SK-N-SH treated with all-trans-retinoic acid at 6 μM for 48 hours (cell line): ENCODE measurements around the gene AMIGO1.

Experiments used
- ATAC-seq: fragments of 200-7000 bp; cut with Tn5 transposase; 3 replicates; pipeline ENCODE4 v1.9.1; 2020; ENCODE audit warnings: mild to moderate bottlenecking, moderate library complexity
- ARNTL ChIP-seq: fragments of 450-650 bp; formaldehyde crosslinking; IDR thresholded peaks from 2 replicates; pipeline ENCODE4 v1.5.0; 2020; ENCODE audit warnings: low read depth, mild to moderate bottlenecking, moderate library complexity, borderline replicate concordance
- CSDC2 ChIP-seq: fragments of 250-450 bp; sonication (Bioruptor Pico); IDR thresholded peaks from 2 replicates; pipeline ENCODE4 v1.5.0; 2020; ENCODE audit warnings: mild to moderate bottlenecking, moderate library complexity
- ESRRG ChIP-seq: fragments of 250-450 bp; sonication (Bioruptor Pico); IDR thresholded peaks from 2 replicates; pipeline ENCODE4 v1.6.1; 2021; ENCODE audit warnings: mild to moderate bottlenecking
- GLIS3 ChIP-seq: fragments of 250-450 bp; sonication (Bioruptor Pico); IDR thresholded peaks from 2 replicates; pipeline ENCODE4 v1.5.0; 2020; ENCODE audit warnings: mild to moderate bottlenecking, moderate library complexity
- ISL1 ChIP-seq: fragments of 250-450 bp; sonication (Bioruptor Pico); IDR thresholded peaks from 2 replicates; pipeline ENCODE4 v2.1.2; 2022; ENCODE audit warnings: mild to moderate bottlenecking, moderate library complexity
- OSR1 ChIP-seq: fragments of 250-450 bp; sonication (Bioruptor Pico); IDR thresholded peaks from 2 replicates; pipeline ENCODE4 v1.8.0; 2022; ENCODE audit warnings: moderate library complexity, mild to moderate bottlenecking, inconsistent platforms
- RARB ChIP-seq: fragments of 250-450 bp; sonication (Bioruptor Pico); IDR thresholded peaks from 2 replicates; pipeline ENCODE4 v1.8.0; 2021; ENCODE audit warnings: mild to moderate bottlenecking, moderate library complexity
- SNAI2 ChIP-seq: fragments of 250-450 bp; sonication (Bioruptor Pico); IDR thresholded peaks from 2 replicates; pipeline ENCODE4 v1.5.0; 2020; ENCODE audit warnings: mild to moderate bottlenecking, moderate library complexity
- TCF4 ChIP-seq: fragments of 250-450 bp; sonication (Bioruptor Pico); IDR thresholded peaks from 2 replicates; pipeline ENCODE4 v1.8.0; 2021; ENCODE audit warnings: mild to moderate bottlenecking, moderate library complexity, borderline replicate concordance
- TOX ChIP-seq: fragments of 250-450 bp; sonication (Bioruptor Pico); IDR thresholded peaks from 2 replicates; pipeline ENCODE4 v1.8.0; 2021; ENCODE audit warnings: mild to moderate bottlenecking, moderate library complexity, borderline replicate concordance
- ZC3H10 ChIP-seq: fragments of 250-450 bp; sonication (Bioruptor Pico); IDR thresholded peaks from 2 replicates; pipeline ENCODE4 v1.5.1; 2021; ENCODE audit warnings: mild to moderate bottlenecking, moderate library complexity
- ZFP3 ChIP-seq: fragments of 250-450 bp; sonication (Bioruptor Pico); IDR thresholded peaks from 2 replicates; pipeline ENCODE4 v1.5.0; 2020; ENCODE audit warnings: mild to moderate bottlenecking, moderate library complexity
- ZFP30 ChIP-seq: fragments of 450-650 bp; formaldehyde crosslinking; IDR thresholded peaks from 2 replicates; pipeline ENCODE4 v1.5.0; 2022; ENCODE audit warnings: mild to moderate bottlenecking, moderate library complexity
- ZNF565 ChIP-seq: fragments of 450-650 bp; formaldehyde crosslinking; conservative IDR thresholded peaks from 2 replicates; pipeline ENCODE4 v1.5.0; 2020; ENCODE audit warnings: low read depth, mild to moderate bottlenecking, moderate library complexity
- ZNF70 ChIP-seq: fragments of 450-650 bp; formaldehyde crosslinking; IDR thresholded peaks from 2 replicates; pipeline ENCODE4 v1.5.0; 2020; ENCODE audit warnings: mild to moderate bottlenecking, moderate library complexity
- TF ChIP-seq, protein P1 (sequence below): fragments of 250-450 bp; sonication (Bioruptor Pico); IDR thresholded peaks from 2 replicates; pipeline ENCODE4 v1.5.0; 2020; ENCODE audit warnings: mild to moderate bottlenecking, moderate library complexity
- TF ChIP-seq, protein P2 (sequence below): fragments of 250-450 bp; sonication (Bioruptor Pico); IDR thresholded peaks from 2 replicates; pipeline ENCODE4 v1.8.0; 2020; ENCODE audit warnings: mild to moderate bottlenecking, moderate library complexity, borderline replicate concordance
- TF ChIP-seq, protein P3 (sequence below): fragments of 250-450 bp; sonication (Bioruptor Pico); IDR thresholded peaks from 2 replicates; pipeline ENCODE4 v1.5.1; 2020; ENCODE audit warnings: low read depth, mild to moderate bottlenecking, moderate library complexity

The AMIGO1 gene

DNA sequence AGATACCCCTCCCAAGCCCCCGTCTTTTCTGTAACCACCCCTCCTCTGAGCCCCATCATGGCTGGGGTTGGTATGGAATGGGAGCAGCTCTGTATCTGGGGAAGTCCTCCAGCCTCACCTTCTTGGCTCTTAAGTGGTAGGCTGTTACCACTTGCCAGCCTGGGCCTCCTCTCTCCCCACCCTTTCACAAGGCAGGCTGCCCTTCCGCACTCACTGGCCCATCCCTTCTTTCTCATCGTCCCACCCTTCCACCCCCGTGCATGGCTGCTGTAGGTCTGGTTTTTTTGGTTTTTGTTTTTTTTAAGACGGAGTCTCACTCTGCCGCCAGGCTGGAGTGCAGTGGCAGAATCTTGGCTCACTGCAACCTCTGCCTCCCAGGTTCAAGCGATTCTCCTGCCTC is 10.4 kb downstream of the AMIGO1 start:
- no peak for ATAC-seq

DNA sequence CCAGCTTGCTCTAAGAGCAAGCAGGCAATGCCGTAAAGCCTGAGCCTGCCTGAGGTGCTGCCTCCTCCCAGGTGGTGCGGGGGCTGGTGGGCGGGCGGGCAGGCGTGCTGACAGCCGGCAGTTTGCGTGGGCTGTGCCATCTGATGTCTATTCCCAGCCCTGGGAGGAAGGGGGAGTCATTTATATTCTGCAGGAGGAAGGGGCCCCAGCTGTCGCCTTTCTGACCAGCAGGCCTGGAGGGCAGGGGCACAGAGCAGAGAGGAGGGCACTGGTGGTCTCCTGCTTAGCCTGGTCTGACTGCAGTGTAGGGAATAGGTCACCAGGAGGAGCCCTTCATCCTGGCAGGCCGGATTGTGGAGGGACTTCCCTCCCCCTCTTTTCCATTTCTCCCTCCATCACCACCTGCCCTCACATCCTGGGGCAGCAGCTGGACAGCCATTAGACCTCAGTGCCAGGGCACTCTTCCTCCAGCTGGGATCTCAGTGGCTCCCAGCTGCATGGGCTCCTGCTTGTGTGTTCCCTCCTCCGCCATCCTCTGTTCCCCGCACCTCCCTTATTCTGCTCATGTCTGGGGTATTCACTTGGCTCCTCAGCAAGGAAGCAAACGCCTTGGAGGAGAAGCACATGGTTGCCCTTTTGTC is 11.2 kb downstream of the AMIGO1 start:
- peak; percentile 20; the same call in 1 of the 3 replicates for ATAC-seq
- no peak for TF ChIP-seq RARB (CRISPR knock-in tag)
- TF ChIP-seq TOX (CRISPR knock-in tag) = no peak
- TF ChIP-seq, protein P1, sequence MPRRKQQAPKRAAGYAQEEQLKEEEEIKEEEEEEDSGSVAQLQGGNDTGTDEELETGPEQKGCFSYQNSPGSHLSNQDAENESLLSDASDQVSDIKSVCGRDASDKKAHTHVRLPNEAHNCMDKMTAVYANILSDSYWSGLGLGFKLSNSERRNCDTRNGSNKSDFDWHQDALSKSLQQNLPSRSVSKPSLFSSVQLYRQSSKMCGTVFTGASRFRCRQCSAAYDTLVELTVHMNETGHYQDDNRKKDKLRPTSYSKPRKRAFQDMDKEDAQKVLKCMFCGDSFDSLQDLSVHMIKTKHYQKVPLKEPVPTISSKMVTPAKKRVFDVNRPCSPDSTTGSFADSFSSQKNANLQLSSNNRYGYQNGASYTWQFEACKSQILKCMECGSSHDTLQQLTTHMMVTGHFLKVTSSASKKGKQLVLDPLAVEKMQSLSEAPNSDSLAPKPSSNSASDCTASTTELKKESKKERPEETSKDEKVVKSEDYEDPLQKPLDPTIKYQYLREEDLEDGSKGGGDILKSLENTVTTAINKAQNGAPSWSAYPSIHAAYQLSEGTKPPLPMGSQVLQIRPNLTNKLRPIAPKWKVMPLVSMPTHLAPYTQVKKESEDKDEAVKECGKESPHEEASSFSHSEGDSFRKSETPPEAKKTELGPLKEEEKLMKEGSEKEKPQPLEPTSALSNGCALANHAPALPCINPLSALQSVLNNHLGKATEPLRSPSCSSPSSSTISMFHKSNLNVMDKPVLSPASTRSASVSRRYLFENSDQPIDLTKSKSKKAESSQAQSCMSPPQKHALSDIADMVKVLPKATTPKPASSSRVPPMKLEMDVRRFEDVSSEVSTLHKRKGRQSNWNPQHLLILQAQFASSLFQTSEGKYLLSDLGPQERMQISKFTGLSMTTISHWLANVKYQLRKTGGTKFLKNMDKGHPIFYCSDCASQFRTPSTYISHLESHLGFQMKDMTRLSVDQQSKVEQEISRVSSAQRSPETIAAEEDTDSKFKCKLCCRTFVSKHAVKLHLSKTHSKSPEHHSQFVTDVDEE (CRISPR knock-in tag) = no peak
- TF ChIP-seq ZNF70 (CRISPR knock-in tag) = no peak
- TF ChIP-seq ARNTL = no peak
- no peak for TF ChIP-seq ZC3H10 (CRISPR knock-in tag)
- TF ChIP-seq ISL1 (CRISPR knock-in tag) = no peak
- TF ChIP-seq ESRRG (CRISPR knock-in tag) = no peak
- TF ChIP-seq, protein P2, sequence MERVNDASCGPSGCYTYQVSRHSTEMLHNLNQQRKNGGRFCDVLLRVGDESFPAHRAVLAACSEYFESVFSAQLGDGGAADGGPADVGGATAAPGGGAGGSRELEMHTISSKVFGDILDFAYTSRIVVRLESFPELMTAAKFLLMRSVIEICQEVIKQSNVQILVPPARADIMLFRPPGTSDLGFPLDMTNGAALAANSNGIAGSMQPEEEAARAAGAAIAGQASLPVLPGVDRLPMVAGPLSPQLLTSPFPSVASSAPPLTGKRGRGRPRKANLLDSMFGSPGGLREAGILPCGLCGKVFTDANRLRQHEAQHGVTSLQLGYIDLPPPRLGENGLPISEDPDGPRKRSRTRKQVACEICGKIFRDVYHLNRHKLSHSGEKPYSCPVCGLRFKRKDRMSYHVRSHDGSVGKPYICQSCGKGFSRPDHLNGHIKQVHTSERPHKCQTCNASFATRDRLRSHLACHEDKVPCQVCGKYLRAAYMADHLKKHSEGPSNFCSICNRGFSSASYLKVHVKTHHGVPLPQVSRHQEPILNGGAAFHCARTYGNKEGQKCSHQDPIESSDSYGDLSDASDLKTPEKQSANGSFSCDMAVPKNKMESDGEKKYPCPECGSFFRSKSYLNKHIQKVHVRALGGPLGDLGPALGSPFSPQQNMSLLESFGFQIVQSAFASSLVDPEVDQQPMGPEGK (CRISPR knock-in tag) = no peak
- no peak for TF ChIP-seq OSR1
- TF ChIP-seq, protein P3, sequence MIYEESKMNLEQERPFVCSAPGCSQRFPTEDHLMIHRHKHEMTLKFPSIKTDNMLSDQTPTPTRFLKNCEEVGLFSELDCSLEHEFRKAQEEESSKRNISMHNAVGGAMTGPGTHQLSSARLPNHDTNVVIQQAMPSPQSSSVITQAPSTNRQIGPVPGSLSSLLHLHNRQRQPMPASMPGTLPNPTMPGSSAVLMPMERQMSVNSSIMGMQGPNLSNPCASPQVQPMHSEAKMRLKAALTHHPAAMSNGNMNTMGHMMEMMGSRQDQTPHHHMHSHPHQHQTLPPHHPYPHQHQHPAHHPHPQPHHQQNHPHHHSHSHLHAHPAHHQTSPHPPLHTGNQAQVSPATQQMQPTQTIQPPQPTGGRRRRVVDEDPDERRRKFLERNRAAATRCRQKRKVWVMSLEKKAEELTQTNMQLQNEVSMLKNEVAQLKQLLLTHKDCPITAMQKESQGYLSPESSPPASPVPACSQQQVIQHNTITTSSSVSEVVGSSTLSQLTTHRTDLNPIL (CRISPR knock-in tag) = no peak
- no peak for TF ChIP-seq CSDC2 (CRISPR knock-in tag)
- no peak for TF ChIP-seq ZNF565 (CRISPR knock-in tag)
- TF ChIP-seq ZFP30 = no peak

More for the DNA sequence above, 10.4 kb downstream of the AMIGO1 start:
- TF ChIP-seq GLIS3 (CRISPR knock-in tag) = no peak
- TF ChIP-seq RARB (CRISPR knock-in tag) = no peak
- TF ChIP-seq, protein P2 (CRISPR knock-in tag) = no peak
- TF ChIP-seq, protein P3 (CRISPR knock-in tag) = no peak
- TF ChIP-seq TCF4 = no peak
- no peak for TF ChIP-seq SNAI2 (CRISPR knock-in tag)

DNA sequence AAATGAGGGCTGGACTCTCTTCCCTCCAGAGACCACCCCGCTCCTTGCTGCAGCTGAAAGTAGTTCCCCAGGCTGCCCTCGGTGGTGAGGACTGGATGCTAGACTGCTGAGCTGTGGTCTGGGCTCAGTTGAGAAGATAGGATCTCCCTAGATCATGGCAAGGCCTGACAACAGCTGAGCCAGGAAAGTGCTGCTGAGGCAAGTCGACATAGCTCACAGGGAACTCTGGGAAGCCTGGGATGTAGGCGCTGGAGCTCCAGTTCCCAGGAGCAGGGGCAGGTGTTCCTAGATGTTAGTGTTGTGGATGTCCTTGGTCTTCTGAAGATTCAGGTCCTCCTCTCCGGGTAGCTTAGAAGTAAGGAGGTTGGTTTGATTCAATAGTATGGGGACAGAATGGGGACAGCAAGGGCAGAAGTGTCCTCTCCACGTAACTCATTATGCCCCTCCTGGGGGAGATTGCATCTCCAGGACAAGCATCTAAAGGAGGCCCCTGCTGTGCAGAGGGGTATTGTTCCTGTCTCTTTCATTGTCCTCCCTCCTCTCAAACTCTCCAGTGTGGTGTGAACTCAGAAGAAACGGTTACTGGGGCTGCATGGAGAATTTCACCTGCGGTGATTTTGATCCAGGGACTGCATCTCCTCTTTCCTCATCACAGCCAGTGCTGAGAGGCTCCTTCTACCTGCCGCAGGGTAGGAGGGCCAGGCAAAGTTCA is 11.9 kb downstream of the AMIGO1 start:
- TF ChIP-seq ZFP3 (no peak), ZFP30 (no peak), GLIS3 (CRISPR knock-in tag) (no peak), RARB (CRISPR knock-in tag) (no peak), ZNF565 (CRISPR knock-in tag) (no peak), ZNF70 (CRISPR knock-in tag) (no peak), SNAI2 (CRISPR knock-in tag) (no peak)
- TF ChIP-seq, protein P2 (CRISPR knock-in tag) = no peak
- TF ChIP-seq, protein P1 (CRISPR knock-in tag) = no peak
- no peak for ATAC-seq
